Measurements from ENCODE around the gene CCPG1.

CCPG1 gene

GRCh38 chr15:55360256-55360655, 47.9 kb downstream of the CCPG1 start:
- no peak for DNase-seq
- Histone ChIP-seq H3K9me3 (no peaks in the 10 kb centered on the region), H3K36me3 (no peaks in the 10 kb centered on the region), H3K27me3 (no peaks in the 10 kb centered on the region), H3K4me3 (ENCODE audit: low read depth, low read length) (no peak overlapping the region), H3K4me1 (peaks cover 11% of the 10 kb centered on the region)
- TF ChIP-seq CTCF (IDR thresholded peaks at IDR 0.05; ENCODE audit: low read depth, low read length): no peak

DNA sequence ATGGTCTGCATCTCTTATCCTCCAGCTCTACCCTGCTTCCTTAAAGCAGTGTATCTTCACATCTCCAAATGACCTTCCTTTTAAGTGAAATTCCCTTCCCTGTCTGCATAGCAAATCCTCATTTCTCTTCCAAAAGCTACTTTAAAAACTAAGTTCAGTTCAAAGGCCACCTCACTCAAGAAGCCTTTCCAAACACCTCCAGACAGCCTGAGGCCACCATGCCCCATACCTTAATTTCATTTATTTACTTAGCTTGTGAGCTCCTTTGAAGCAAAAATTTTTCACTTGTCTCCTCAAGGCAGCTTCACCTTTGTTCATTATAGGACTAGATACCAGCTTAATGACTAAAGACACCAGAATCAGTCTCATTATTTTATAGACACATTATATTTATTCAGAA, 49.7 kb downstream of the CCPG1 start:
- no peaks in the 10 kb centered on the region for H3K9me3 ChIP-seq
- no peaks in the 10 kb centered on the region for H3K27me3 ChIP-seq
- peaks cover 11% of the 10 kb centered on the region for H3K4me1 ChIP-seq
- no peak for TF ChIP-seq CTCF (IDR thresholded peaks at IDR 0.05; ENCODE audit: low read depth, low read length)
- H3K4me3 ChIP-seq (ENCODE audit: low read depth, low read length): no peak overlapping the region
- no peak for DNase-seq
- no peaks in the 10 kb centered on the region for H3K36me3 ChIP-seq

DNA sequence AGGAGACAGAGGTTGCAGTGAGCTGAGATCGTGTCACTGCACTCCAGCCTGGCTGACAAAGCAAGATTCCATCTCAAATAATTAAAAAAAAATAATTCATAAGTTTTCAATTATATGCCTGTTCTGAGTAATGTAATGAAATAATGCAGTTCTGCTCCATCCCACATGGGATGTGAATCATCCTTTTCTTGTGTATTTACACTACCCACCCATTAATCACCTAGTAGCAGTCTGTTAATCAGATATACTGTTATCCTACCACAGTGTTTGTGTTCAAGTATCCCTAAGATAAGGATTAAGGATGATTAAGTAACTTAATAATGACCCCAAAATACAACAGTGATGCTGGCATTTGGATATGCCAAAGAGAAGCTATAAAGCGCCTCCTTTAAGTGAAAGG, 50.4 kb downstream of the CCPG1 start:
- Histone ChIP-seq H3K4me3 (ENCODE audit: low read depth, low read length) (no peak overlapping the region), H3K4me1 (peaks cover 11% of the 10 kb centered on the region), H3K27me3 (no peaks in the 10 kb centered on the region), H3K9me3 (no peaks in the 10 kb centered on the region), H3K36me3 (no peaks in the 10 kb centered on the region)
- TF ChIP-seq CTCF (IDR thresholded peaks at IDR 0.05; ENCODE audit: low read depth, low read length): no peak
- no peak for DNase-seq

- H3K4me1 ChIP-seq: peaks cover 11% of the 10 kb centered on the region
- H3K36me3 ChIP-seq: no peaks in the 10 kb centered on the region
- H3K27me3 ChIP-seq: no peaks in the 10 kb centered on the region
- H3K9me3 ChIP-seq: no peaks in the 10 kb centered on the region
- DNase-seq: no peak
- no peak for TF ChIP-seq CTCF (IDR thresholded peaks at IDR 0.05; ENCODE audit: low read depth, low read length)
- H3K4me3 ChIP-seq (ENCODE audit: low read depth, low read length): no peak overlapping the region
Observed at GRCh38 chr15:55356985-55357585, 51.1 kb downstream of the CCPG1 start.

- no peak overlapping the region for H3K4me3 ChIP-seq (ENCODE audit: low read depth, low read length)
- H3K4me1 ChIP-seq: peaks cover 10% of the 10 kb centered on the region
- no peak for TF ChIP-seq CTCF (IDR thresholded peaks at IDR 0.05; ENCODE audit: low read depth, low read length)
- no peaks in the 10 kb centered on the region for H3K36me3 ChIP-seq
- no peaks in the 10 kb centered on the region for H3K9me3 ChIP-seq
- H3K27me3 ChIP-seq: no peaks in the 10 kb centered on the region
- no peak for DNase-seq
Observed at GRCh38 chr15:55353025-55353424, 55.1 kb downstream of the CCPG1 start.

DNA sequence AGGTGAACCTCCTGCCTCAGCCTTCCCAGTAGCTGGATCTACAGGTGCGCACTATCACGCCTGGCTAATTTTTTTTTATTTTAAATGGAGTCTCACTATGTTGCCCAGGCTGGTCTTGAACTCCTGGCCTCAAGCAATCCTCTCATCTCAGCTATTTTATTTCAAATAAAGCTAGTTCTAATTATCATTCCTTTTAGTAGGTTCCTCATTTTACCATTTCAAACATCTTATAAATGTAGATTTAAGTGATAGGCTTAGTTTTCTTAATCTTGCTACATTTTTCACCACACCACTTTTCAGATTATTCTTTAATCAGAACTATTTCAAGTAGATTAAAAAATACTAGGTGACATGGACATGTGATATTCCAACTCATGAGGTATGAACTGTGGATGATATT, 58.9 kb downstream of the CCPG1 start:
- no peak overlapping the region for H3K4me3 ChIP-seq (ENCODE audit: low read depth, low read length)
- DNase-seq: no peak
- TF ChIP-seq CTCF (IDR thresholded peaks at IDR 0.05; ENCODE audit: low read depth, low read length): no peak
- H3K27me3 ChIP-seq: no peaks in the 10 kb centered on the region
- H3K9me3 ChIP-seq: no peaks in the 10 kb centered on the region
- peaks cover under 1% of the 10 kb centered on the region for H3K4me1 ChIP-seq
- H3K36me3 ChIP-seq: no peaks in the 10 kb centered on the region

Measured in BE2C (cell line).